ENCODE results near the gene FLT1.

GRCh38 chr13:28463481-28463880, 31.4 kb downstream of the FLT1 start:
- TF ChIP-seq ZNF747 (tag by site-specific recombination; IDR thresholded peaks at IDR 0.05) (no peak), CTCF (tag by site-specific recombination; IDR thresholded peaks at IDR 0.05) (no peak), ZBTB6 (tag by site-specific recombination; IDR thresholded peaks at IDR 0.05) (no peak), KLF7 (tag by site-specific recombination; IDR thresholded peaks at IDR 0.05; ENCODE audit: borderline replicate concordance) (no peak), ZNF239 (tag by site-specific recombination; IDR thresholded peaks at IDR 0.05) (no peak), ZNF529 (tag by site-specific recombination; IDR thresholded peaks at IDR 0.05; ENCODE audit: insufficient replicate concordance) (no peak), MEIS1 (CRISPR knock-in tag; IDR thresholded peaks at IDR 0.05; ENCODE audit: borderline replicate concordance) (no peak), IKZF3 (tag by site-specific recombination; IDR thresholded peaks at IDR 0.05) (no peak), ZNF76 (tag by site-specific recombination; IDR thresholded peaks at IDR 0.05; ENCODE audit: borderline replicate concordance, low read depth) (no peak), ZNF473 (tag by site-specific recombination; IDR thresholded peaks at IDR 0.05) (no peak), ZNF658 (tag by site-specific recombination; IDR thresholded peaks at IDR 0.05) (no peak), ZNF555 (tag by site-specific recombination; conservative IDR thresholded peaks at IDR 0.05) (no peak)
